D721Med (cell line): ENCODE measurements around the gene SSH2.

Experiments
- DNase-seq: peaks from one replicate; pipeline ENCODE4 v3.0.0; 2011; ENCODE audit warnings: low spot score; ENCODE audit not compliant: insufficient read length
- FAIRE-seq: peaks from 2 replicates; lab custom pipeline; 2011; peaks lifted over from hg19 to GRCh38; lab: Jason Lieb, UNC
- CTCF ChIP-seq: IDR thresholded peaks from 2 replicates; pipeline ENCODE4 v1.5.1; 2012; ENCODE audit warnings: mild to moderate bottlenecking, control low read depth; ENCODE audit not compliant: insufficient read depth; ENCODE audit errors: missing control alignments

SSH2 gene

GRCh38 chr17:29594519-29595090 is 335.4 kb downstream of the SSH2 start:
- no peak for TF ChIP-seq CTCF
- no peak for FAIRE-seq
- no peak for DNase-seq

DNA sequence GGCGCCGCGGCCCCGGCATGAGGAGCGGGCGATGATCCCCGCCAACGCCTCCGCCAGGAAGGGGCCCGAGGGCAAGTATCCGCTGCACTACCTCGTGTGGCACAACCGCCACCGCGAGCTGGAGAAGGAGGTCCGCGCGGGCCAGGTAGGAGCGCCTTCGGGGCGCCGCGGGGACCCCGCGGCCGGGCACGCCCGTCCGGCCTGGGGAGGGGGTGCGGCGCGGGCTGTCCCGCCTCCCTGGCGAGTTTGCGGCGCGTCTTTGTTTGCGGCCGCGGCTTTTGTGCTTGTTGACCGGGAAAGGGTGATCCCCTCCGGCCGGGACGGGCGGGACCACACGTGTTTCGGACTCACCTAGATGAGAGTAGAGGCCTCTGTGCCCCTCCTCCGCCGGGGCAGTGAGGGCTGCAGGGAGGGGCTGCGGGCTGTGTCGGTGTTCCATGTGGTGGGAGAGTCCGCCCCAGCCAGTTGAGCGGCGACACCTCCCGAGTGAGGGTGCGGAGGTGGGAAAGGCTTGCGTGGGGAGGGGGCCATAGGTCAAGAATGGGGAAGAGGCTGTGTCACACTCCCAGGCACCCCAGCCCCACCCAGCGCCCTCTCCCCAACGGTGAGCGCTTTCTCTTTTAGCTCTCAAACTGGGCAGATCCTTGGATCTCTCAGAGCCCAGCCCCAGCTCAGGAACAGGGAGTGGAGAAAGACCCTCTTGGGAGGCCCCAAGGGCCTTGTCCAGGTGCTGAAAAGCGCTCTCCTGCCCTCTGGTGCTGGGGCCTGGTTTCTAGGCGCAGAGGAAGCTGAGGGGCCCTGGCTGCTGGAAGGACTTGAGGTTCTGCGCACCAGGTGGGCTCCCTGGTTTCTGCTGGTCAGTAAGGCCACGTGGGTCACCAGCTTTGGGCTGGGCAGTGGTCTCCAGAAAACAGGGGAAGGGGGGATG is 336.2 kb downstream of the SSH2 start:
- DNase-seq = no peak

GRCh38 chr17:29592850-29593551 is 337.0 kb downstream of the SSH2 start, which contains the start of gene ANKRD13B:
ANKRD13B (plus strand) TSS chr17:29593132; CDS start chr17:29593622, 490 bp downstream.
- TF ChIP-seq CTCF = no peak
- DNase-seq (no peak), FAIRE-seq (no peak)

More for the DNA sequence above, 336.2 kb downstream of the SSH2 start:
- no peak for FAIRE-seq
- TF ChIP-seq CTCF = peak; percentile 38

DNA sequence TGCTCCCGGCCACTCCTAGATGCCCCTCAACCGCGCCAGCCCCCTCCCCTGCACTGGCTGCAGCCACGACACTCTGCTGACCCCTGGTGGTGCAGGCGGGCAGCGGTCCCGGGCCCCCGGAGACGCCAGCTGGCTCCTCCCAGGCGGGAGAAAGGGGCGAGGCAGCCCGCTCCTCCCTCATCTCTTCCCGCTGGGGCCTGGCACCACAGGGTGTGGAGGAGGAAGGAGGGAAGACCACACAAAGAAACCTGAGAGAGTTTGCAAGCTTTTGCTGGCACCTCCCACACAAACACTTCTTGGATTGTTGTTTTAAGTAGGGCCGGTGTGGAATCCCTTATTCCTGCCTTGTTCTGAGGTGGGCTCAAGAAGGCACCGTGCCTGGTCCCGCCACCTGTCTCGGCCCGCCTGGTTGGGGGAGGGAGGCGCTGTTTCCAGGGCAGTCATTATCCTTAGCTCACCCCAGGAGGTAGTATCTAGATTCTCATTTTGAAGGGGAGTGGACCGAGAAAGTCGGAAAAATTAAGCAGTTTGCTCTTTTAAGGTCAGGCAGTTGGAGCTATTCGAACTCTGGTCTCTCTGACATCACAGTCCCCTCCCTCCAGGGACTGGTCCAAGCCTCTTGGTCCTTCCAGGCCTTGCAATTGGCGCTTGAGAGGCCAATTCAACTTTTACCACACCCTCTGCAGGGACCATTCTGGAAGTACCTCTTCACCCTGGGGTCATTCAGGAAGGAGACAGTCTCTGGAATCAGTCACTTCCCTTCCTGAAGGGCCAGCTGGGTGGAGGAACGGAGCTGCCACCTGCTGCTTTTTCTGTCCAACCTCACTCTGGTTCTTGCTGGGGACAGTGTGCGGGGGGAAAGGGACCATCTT is 338.1 kb downstream of the SSH2 start:
- FAIRE-seq (no peak), DNase-seq (peak; percentile 68)
- TF ChIP-seq CTCF = peak; percentile 97

- no peak for TF ChIP-seq CTCF
- DNase-seq = no peak
- no peak for FAIRE-seq
Observed at GRCh38 chr17:29591146-29591736, 338.8 kb downstream of the SSH2 start.
